NCI-H1048 (cell line): ENCODE results near the gene WDR5.
"Not testable (repeated sequence)": the region's sequence is repeated elsewhere in the genome, so short reads cannot be mapped to it uniquely, and the experiment has no call there.

Experiments
- DNase-seq: peaks from one replicate; lab custom pipeline; 2025; lab: John Stamatoyannopoulos, UW

WDR5 gene

DNA sequence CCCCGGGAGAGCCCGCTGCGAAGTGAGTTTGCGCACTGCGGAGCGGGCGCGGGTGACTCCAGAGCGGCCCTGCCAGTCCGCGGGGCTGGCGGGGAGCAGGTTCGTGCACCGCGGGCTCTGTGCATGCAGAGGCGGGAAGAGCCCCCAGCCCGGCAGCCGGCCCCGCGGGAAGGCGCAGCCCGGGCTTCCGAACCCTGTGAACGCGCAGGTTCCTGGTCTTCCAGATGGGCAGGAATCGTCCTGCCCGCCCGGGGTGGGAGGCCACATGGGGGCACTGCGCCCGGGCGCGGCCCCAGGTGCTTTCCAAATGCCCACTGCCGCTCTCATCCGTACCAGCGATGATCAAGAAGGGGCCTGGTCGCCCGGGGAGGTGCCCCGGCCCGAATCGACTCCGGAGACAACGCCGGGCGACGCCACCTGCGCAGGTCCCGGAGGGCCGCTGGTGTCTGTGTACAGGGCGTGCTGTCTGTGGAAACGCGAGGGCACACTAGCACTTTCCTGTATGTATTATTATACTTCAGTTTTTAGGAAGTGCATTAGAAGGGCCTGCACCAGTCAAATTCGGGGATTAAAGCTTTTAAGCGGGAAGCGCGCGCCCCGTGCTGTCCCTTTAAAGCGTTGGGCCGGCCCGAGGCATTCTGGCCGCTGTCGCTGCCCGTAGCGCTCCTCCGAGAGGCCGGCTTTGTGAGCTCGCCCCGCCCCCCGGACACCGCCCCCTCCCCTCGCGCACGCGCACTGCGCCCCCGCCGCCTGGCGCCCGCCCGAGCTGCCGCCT is at the start of gene WDR5:
Gene WDR5 (plus strand): TSS at position 740 of the 775 bp plus-strand sequence. CDS start 3,796 bp downstream, outside the sequence.
- peak; percentile 72 for DNase-seq

GRCh38 chr9:134088063-134088725 is 47.7 kb upstream of the WDR5 start:
- no peak for DNase-seq

DNA sequence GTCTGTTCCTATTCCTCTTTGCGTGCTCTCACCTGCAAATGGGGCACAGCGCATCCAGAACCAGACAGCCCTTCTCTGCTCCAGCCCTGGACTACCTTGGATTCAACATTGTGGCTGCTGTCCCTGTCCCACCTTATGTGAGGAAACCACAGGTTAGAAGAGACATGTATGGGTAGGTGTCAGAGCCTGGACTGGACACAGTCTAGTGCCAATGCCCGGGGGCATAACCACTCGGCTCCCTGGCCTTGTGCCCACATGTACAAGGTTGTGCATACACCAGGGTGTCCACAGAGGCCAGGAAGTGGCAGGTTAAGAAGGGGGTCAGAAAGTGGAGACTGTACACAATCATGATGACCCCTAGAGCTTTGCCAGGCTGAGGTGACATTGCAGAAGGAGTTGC is 45.9 kb upstream of the WDR5 start:
- DNase-seq, result no peak

GRCh38 chr9:134099123-134099761 is 36.6 kb upstream of the WDR5 start:
- DNase-seq, result peak; percentile 18

DNA sequence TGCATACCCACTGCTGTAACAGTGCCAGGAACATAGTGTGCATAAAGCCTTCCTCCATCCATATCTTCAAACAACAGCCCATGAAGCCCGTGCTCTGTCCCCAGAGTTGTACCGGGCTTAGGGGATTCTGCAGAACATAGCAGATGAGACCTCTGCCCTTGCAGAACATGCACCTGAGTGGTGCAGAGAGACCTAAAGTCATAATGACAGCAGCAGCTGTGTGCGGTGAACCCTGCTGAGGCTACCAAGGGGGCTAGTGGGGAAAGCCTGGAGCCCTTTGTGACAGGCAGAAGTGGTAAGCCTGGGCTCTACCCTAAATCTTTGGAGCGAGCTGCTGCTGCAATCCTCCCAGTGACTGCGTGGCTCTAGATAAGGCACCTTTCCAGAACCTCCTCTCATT is 35.8 kb upstream of the WDR5 start:
- DNase-seq, result no peak

DNA sequence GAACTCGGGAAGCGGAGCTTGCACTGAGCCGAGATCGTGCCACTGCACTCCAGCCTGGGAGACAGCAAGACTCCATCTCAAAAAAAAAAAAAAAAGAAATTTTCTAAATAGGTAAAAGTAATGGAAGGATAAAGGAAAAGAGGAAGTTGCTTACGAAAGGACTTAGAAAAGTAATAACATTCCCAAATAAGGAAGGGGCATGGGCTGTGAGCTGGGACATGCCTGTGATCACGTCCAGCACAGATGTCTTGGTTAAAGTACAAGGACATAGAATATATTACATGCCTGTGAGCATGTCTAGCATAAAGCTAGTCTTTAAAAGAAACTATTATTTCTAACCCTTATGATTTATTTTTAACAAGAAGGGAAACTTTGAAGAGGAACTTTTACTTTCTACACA is 34.7 kb upstream of the WDR5 start:
- not testable (repeated sequence) for DNase-seq

DNA sequence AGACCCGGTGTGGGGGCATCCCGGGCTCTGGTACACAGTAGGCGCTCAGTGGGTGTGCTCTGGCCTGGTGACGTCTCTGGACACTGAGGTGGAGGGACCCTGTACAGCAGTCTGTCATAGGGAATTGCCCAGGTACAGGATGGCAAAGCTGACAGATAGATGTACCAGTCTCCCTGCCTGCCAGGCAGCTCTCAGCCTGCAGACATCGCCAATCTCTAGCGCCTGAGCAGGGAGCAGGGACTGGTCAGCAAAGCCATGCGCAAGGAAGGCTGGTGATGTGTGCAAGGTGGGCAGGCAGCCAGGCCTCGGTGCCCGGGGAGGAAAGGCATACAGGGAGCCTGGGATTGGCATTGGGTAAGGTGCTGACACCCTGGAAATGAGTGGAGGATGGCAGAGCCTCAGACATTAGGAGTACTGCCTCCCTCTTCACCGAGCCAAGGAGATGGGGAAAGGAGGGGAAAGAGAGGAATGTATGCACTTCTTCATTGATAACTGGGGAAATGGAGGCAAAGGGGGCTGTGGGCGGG is 34.2 kb upstream of the WDR5 start:
- no peak for DNase-seq

- DNase-seq, result no peak
Measured at GRCh38 chr9:134103391-134103998, 32.4 kb upstream of the WDR5 start.

DNA sequence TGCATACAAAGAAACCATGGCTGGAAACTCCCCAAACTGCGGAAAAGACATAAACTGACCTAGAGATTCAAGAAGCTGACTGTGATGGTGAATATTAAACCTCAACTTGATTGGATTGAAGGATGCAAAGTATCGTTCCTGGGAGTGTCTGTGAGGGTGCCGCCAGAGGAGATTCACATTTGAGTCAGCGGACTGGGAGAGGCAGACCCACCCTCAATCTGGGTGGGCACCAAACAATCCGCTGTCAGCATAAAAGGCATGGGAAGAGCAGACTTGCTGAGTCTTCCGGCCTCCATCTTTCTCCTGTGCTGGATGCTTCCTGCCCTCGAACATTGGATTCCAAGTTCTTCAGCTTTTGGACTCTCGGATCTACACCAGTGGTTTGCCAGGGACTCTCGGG is 24.8 kb upstream of the WDR5 start:
- DNase-seq, result no peak

GRCh38 chr9:134112561-134112960 is 23.3 kb upstream of the WDR5 start:
- no peak for DNase-seq

GRCh38 chr9:134118972-134119371 is 16.9 kb upstream of the WDR5 start:
- not testable (repeated sequence) for DNase-seq

- DNase-seq, result no peak
Measured at GRCh38 chr9:134123764-134124128, 12.1 kb upstream of the WDR5 start.

DNA sequence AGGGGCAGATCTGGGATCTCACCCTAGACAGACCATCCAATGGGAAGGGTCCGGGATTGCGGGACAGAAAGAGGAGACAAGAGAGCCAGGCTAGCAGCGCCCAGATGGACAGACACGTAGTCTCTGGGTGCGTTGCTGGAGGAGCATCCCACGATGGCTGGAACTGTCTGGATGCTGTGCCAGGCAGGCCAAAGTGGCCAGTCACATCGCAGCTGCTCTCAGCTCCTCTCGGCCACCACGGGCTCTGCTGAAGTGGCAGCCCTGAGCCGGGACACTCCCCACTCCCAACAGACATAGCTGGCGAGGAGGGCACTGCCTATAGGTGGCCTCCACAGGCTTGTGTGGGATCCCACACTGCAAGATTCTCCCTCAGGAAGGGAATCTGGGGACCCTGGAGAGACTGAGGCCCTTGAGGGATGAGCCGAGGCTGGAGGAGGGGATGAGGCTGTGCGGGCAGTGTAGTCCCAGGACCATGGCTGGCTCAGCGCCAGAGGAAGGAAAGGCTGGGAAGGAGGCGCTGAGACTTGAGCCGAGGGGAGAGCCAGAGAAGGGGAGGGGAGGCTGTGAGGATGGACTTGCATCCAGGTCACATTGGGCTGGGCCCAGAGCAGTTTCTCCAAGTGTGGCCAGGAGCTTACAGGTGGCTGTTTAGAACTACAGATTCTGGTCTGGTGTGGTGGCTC is 10.3 kb upstream of the WDR5 start:
- no peak for DNase-seq

DNA sequence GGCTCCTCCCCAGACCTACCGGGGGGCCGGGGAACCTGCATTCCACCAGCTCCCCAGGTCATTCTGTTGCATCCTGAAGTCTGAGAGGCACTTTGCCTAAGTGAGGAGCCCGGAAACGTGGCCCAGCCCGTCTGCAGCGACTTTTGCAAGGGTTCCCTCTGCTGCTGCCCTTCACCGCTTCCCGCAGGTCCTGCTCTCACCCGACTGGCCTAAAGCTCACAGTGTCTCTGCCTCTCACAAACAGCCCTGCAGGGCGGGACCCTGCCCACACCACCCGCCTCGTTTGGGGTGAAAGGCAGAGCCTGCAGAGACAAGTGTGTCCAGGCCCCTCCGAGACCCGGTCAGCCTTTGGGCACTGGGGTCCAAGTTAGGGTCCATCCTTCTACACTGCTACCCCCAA is 9.5 kb upstream of the WDR5 start:
- no peak for DNase-seq

DNA sequence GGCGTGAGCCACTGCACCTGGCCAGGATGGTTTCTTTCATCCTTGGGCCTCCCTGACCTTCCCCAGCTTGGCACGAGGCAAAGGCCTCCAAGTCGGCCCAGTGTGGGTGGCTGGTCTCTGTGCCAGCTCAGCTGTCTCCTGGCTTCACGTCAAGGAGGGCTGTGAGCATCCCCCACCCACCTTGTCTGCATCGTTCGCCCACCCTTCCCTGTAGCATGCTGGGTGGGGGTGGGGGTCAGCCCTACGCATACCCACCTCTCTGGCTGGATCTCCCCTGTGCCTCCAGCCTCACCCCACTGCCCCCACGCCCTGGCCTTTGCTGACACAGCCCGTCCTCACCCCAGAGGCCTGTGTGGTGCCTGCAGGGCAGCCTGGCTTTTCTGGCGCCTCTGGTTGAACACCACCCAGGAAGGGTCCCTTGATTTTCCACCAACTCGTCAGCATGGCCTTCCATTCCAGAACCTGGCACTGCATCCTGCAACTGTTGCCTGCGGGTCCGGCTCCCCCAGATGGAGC is 8.8 kb upstream of the WDR5 start:
- no peak for DNase-seq

DNA sequence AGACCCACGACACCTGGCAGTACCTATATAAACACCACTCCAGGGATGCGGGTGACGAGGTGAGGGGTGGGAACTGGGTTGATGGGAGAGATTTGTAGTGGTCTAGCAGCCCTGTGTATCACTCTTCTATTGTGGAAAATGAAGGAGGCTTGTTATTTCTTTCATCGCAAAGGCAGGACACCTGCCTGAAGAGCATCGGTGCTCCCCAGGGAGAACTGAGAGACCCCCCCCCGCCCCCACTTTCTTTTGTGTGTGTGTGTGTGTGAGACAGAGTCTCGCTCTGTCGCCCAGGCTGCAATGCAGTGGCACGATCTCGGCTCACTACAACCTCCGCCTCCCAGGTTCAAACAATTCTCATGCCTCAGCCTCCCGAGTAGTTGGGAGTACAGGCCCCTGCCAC is 8.3 kb upstream of the WDR5 start:
- DNase-seq, result no peak

DNA sequence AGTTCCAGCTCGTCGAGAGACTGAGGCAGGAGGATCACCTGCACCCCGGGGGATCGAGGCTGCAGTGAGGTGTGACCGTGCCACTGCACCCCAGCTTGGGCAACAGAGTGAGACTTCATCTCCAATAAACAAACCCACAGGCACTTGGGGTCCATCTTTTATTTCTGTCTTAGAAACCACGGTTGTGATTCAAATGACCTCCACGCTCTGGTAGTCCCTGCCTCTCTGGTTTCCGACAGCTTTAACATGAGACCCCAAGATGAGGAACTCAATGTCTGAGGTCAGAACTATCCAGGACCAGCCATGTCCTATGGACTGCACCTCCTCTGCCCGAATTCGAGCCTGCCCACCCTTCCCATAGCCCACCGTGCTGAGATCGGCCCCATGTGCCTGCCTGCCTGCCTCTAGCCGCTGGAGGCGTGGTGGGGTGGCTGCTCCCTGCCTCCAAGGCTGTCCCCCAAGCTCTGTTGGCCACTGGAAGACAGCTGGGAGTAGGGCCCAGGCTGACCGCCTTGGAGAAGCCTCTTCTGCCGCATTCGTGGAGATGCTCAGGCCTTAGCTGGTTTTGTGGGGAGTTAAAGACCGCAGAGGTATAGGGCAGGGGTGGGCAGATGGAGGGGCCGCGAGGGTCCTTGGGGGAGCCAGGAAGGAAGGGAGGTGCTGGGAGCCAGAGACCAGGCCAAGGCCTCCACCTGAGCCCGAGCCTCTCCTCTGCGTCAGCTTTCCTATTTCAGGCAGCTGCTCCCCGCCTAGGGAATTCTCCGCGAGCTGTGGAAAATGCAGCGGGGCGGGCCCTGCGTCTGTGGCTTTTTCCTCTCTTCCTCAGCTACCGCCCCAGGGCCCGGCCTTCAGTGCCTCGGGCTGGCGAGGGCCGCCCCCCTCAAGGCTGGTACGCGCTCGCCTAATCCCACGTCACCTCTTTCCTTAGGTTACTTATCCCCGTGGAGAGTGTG is 6.9 kb upstream of the WDR5 start:
- no peak for DNase-seq

DNA sequence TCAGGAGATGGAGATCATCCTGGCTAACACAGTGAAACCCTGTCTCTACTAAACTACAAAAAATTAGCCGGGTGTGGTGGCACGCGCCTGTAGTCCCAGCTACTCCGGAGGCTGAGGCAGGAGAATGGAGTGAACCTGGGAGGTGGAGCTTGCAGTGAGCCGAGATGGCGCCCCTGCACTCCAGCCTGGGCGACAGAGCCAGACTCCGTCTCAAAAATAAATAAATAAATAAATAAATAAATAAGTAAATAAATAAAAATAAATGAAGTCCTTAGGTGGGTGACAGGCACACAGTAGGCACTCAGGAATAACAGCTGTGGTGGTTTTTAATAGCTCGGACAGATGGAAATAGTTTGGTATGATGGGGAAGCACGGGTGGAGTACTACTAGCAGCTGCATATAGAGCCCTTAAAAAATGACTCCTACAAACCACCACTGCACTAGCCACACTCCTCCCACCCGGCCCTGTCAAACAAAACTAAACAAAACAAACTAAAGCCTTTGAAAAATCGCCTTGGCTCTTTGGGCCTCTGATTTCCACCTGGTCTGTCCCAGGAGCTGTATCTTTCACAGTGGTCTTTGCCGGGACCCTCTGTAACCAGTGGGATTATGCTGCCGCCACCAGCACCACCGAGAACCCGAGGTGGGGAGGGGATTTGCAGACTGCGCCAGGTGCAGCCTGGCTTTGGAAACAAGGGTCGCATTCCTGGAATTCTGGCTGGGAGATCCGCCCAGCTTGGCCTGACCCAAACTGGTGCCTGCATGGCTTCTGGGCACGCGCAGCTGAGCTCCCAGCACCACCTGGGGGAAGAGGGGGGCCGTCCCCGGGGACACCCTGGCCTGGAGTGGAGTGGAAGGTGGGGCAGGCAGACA is 5.1 kb upstream of the WDR5 start:
- no peak for DNase-seq

DNA sequence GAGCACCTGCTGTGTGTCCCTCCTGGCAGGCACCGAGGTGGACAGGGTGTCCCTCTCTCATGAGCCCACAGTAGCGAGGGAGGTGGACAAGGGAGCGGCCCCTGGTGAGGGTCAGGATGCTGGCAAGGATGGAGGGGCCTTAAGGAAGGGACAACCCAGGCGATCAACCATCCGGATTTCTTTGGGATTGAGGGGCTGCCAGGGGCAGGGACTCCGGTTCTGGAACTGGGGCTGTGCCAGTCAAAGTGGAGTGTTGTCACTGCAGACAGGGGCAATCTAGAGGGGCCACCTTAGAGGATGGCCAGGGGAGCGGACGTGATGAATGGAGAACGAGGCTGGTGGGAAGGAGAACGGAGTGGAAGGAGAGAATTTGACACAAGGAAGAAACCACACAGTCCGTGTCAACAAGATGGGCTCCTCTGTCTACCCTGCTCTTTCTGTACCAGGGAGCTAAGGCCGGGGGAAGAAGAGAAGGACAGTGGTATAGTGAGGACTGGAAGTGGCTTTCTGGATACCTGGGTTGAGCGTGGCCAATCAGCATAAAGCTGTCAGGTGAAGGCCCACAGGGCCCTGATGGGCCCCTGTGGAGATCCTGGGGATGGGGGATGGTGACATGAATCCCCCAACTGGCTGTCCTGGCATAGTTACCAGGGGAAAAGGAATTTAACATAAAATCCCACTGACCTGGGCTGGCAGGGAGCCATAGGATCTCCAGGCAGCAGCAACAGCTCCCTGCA is 4.2 kb upstream of the WDR5 start:
- DNase-seq, result no peak
